GM18505 (cell line): Measurements from ENCODE around the gene LZTS3.
"Not testable (repeated sequence)": the region's sequence is repeated elsewhere in the genome, so short reads cannot be mapped to it uniquely, and the experiment has no call there.

Experiments
- ATAC-seq: cut with Tn5 transposase; IDR thresholded peaks from one replicate; pipeline ENCODE4 v1.9.1; 2021; ENCODE audit not compliant: unreplicated experiment
- POLR2A ChIP-seq: IDR thresholded peaks from 4 replicates; pipeline ENCODE4 v1.6.1; 2011; ENCODE audit warnings: borderline replicate concordance; ENCODE audit not compliant: insufficient read depth, insufficient read length; ENCODE audit errors: extremely low read depth

LZTS3 gene

DNA sequence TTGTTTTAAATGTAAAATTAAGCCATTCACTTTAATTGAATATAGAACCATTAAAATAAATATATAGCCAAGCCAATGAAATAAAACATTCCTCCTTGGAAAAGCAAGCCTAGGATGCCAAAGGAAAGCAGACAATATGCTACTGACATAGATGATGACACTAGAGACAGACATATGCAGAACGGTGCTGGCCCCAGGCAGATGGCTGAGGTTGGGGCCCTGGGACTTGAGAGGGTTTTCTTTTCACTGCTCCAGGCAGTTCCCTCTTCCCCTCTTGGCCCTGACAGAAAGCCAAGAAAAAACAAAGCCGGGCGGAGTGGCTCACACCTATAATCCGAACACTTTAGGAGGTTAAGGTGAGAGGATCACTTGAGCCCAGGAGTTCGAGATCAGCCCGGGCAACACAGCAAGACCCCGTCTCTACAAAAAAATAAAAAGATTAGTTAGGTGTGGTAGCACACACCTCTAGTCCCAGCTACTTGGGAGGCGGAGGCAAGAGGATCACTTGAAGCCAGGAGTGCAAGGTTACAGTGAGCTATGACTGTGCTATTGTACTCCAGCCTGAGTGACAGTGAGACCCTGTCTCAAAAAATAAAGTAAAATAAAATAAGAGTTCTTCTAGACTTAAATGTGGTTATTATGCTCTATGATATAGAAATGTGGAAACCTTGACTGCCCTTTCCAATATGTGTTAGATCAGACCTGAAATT lies 44.9 kb downstream of the LZTS3 start:
- no peak for TF ChIP-seq POLR2A
- no peak for ATAC-seq

- no peak for TF ChIP-seq POLR2A
- no peak for ATAC-seq
Measured at GRCh38 chr20:3126527-3126859, 46.9 kb downstream of the LZTS3 start.

- ATAC-seq = not testable (repeated sequence)
Measured at GRCh38 chr20:3125776-3126526, 47.4 kb downstream of the LZTS3 start.

GRCh38 chr20:3124773-3125560 lies 48.4 kb downstream of the LZTS3 start:
- ATAC-seq = not testable (repeated sequence)

DNA sequence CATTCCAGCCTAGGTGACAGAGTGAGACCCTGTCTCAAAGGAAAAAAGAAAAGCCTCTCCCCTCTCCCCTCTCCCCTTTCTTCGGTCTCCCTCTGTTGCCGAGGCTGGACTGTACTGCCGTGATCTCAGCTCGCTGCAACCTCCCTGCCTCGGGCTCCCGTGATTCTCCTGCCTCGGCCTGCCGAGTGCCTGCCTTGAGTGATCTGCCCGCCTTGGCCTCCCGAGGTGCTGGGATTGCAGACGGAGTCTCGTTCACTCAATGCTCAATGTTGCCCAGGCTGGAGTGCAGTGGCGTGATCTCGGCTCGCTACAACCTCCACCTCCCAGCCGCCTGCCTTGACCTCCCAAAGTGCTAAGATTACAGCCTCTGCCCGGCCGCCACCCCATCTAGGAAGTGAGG lies 49.2 kb downstream of the LZTS3 start:
- ATAC-seq = not testable (repeated sequence)

DNA sequence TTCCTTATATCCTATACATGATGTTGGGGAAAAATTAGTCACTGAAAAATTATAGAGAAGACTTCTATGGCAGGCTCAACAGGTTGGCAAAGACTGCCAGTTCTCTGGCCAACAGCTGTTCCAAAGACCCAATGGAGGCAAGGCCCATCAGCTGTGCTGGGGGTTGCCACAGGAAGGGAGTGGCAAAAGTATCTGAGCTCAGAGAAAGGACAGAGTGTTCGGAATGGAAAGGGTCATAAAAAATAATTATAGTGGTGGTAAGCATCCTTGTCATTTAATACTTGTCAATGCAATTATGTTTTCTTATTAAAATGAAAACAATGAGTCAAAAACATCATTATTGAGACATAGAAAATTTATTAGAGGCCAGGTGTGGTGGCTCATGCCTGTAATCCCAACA lies 49.8 kb downstream of the LZTS3 start:
- ATAC-seq = no peak
- no peak for TF ChIP-seq POLR2A

- ATAC-seq = no peak
- TF ChIP-seq POLR2A = no peak
Measured at GRCh38 chr20:3121955-3122610, 51.3 kb downstream of the LZTS3 start.

DNA sequence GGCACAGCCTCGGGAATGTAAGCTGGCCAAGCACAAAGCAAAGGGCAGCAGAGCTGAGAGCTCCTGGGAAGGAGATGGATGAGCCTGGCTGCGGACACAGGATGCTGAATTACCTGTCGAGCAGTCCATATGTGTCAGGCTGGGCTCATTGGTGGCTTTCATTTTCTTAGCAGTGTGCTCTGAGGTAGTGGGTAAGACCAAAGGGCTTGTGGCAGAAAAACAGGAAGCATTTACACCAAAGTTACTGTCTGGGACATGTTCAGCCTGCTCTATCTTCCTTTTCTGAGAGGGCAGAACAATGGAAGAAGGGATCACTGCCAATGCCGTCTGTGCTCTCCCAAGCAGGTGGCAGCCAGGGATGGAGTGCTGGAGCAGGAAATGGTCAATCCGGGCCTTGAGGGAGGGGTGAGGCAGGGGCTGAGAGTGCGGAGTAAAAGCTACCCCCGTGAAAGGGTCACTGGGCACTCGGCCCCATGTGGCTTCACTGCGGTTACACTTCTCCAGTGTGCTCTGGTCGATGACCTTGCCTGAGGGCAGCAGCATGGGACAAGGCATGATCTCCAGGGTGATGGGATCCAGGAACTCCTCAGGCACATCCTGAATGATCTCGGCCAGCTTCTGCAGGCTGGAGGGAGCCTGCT lies 52.0 kb downstream of the LZTS3 start:
- TF ChIP-seq POLR2A = no peak
- no peak for ATAC-seq

GRCh38 chr20:3119044-3119443 lies 54.3 kb downstream of the LZTS3 start:
- no peak for ATAC-seq
- TF ChIP-seq POLR2A = no peak

GRCh38 chr20:3117839-3118379 lies 55.4 kb downstream of the LZTS3 start:
- ATAC-seq = not testable (repeated sequence)

- ATAC-seq = no peak
- TF ChIP-seq POLR2A = no peak
Measured at GRCh38 chr20:3116341-3116740, 57.0 kb downstream of the LZTS3 start.

GRCh38 chr20:3115190-3116107 lies 57.9 kb downstream of the LZTS3 start:
- ATAC-seq = no peak

More at GRCh38 chr20:3115190-3116107, 57.9 kb downstream of the LZTS3 start:
- no peak for TF ChIP-seq POLR2A
